ENCODE measurements around the gene PLPP2. TPM values are rescaled to one million over a fixed set of nuclear protein-coding genes. Genes with fewer than 3 reads are reported as not detected.

PLPP2 gene
- total RNA-seq, 1 experiment from 2014 or later = 143 TPM

DNA sequence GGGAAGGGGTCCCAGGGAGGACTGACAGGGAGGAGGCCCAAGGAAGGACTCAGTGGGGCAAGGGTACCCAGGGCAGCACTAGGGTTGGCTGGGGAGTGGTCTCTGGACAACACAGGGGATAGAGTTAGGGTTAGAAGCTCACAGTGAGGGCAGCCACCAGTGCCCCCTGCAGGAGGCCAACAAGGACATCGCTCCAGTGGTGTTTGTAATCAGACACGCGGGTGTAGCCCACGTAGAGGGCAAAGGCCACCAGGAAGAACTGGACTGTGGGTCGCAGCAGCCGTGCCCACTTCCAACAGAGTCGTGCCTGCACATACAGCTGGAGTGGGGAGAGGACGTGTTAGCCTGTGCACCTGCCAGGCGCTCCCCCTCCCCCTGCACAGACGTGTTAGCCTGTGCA lies 9.2 kb downstream of the PLPP2 start:
- no peaks in the 10 kb centered on the region for H3K9me2 ChIP-seq (ENCODE audit: insufficient read depth)
- H3K9me3 ChIP-seq (ENCODE audit: insufficient read depth, low read depth) = no peaks in the 10 kb centered on the region
- peaks cover 17% of the 10 kb centered on the region for H3K79me2 ChIP-seq (ENCODE audit: low read depth)
- no peak overlapping the region for H3K27ac ChIP-seq
- ChIA-PET CTCF (no interaction called here), POLR2A (ENCODE audit: unreplicated experiment) (no interaction called here)
- no peaks in the 10 kb centered on the region for H3K4me1 ChIP-seq (replicated peaks; ENCODE audit: insufficient read depth)
- H3K4me3 ChIP-seq = no peak overlapping the region
- H2AFZ ChIP-seq = no peak overlapping the region
- DNase-seq = no peak
- intact Hi-C loops (cut with micrococcal nuclease; ENCODE audit: unreplicated experiment) = no loop called here
- peaks cover 8% of the 10 kb centered on the region; the same call in 1 of the 2 replicates for H3F3A ChIP-seq (ENCODE audit: insufficient read depth, low read depth)
- BruUV-seq (replicated peaks) = no TSS peak
- no peaks in the 10 kb centered on the region; the same call in 1 of the 2 replicates for H3K36me3 ChIP-seq (ENCODE audit: low read depth)
- H4K20me1 ChIP-seq (ENCODE audit: insufficient read depth) = peaks cover 30% of the 10 kb centered on the region
- TF ChIP-seq EZH2 (IDR thresholded peaks at IDR 0.05; ENCODE audit: low read depth) = no peak
- TF ChIP-seq, protein P1, sequence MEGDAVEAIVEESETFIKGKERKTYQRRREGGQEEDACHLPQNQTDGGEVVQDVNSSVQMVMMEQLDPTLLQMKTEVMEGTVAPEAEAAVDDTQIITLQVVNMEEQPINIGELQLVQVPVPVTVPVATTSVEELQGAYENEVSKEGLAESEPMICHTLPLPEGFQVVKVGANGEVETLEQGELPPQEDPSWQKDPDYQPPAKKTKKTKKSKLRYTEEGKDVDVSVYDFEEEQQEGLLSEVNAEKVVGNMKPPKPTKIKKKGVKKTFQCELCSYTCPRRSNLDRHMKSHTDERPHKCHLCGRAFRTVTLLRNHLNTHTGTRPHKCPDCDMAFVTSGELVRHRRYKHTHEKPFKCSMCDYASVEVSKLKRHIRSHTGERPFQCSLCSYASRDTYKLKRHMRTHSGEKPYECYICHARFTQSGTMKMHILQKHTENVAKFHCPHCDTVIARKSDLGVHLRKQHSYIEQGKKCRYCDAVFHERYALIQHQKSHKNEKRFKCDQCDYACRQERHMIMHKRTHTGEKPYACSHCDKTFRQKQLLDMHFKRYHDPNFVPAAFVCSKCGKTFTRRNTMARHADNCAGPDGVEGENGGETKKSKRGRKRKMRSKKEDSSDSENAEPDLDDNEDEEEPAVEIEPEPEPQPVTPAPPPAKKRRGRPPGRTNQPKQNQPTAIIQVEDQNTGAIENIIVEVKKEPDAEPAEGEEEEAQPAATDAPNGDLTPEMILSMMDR (conservative IDR thresholded peaks at IDR 0.05) = no peak
- H3K4me2 ChIP-seq = no peak overlapping the region
- H3K27me3 ChIP-seq (ENCODE audit: insufficient read depth, low read depth) = no peaks in the 10 kb centered on the region

DNA sequence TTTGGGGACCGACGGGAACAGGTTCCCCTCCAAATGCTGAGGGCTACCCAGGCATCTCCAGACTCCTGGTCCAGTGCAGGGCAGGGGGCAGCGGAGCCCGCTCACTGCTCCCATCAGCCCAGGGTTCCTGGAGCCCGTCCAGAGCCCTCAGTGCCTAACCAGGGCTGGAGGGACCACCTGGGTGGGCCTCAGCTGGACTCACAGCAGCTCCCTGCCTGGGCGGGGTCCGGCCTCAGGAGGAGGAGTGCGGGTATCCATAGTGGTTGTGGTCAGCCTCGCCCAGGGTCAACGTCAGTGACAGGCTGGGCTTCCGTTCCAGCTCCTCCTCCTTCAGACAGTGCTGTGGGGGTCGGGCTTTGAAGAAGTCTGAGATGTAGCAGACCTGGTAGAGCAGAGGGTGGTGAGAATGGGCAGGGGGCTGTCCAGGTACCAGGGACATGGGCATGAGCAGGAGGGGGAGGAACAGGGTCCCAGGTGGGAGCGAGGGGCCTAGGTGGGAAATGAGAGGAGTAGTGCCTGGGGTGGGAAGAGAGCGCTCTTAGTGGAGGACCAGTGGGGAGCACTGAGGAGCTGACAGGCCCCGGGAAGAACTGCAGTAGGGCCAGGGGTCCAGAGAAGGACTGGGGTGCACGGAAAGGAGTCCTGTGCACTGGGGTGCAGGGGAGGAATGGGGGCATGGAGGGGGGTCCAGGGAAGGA lies 9.9 kb downstream of the PLPP2 start:
- CTCF ChIA-PET = no interaction called here

GRCh38 chr19:280541-281009 lies 10.6 kb downstream of the PLPP2 start:
- Histone ChIP-seq H3F3A (ENCODE audit: insufficient read depth, low read depth) (peaks cover 6% of the 10 kb centered on the region; the same call in 1 of the 2 replicates), H3K9me2 (ENCODE audit: insufficient read depth) (no peaks in the 10 kb centered on the region), H3K27me3 (ENCODE audit: insufficient read depth, low read depth) (no peaks in the 10 kb centered on the region), H4K20me1 (ENCODE audit: insufficient read depth) (peaks cover 22% of the 10 kb centered on the region), H3K27ac (no peak overlapping the region), H3K9me3 (ENCODE audit: insufficient read depth, low read depth) (no peaks in the 10 kb centered on the region), H3K36me3 (ENCODE audit: low read depth) (no peaks in the 10 kb centered on the region; the same call in 1 of the 2 replicates), H3K4me3 (no peak overlapping the region), H2AFZ (no peak overlapping the region), H3K4me1 (replicated peaks; ENCODE audit: insufficient read depth) (no peaks in the 10 kb centered on the region), H3K79me2 (ENCODE audit: low read depth) (peaks cover 4% of the 10 kb centered on the region), H3K4me2 (no peak overlapping the region)
- TF ChIP-seq, protein P1 (conservative IDR thresholded peaks at IDR 0.05) = no peak
- no peak for TF ChIP-seq EZH2 (IDR thresholded peaks at IDR 0.05; ENCODE audit: low read depth)
- intact Hi-C loops (cut with micrococcal nuclease; ENCODE audit: unreplicated experiment) = no loop called here
- DNase-seq = no peak
- CTCF ChIA-PET = no interaction called here
- POLR2A ChIA-PET (ENCODE audit: unreplicated experiment) = interaction anchor here (0.7 kb wide), 1 partner anchor 38 kb away, joined by 4 read pairs; no protein-coding TSS in a partner anchor
- no TSS peak for BruUV-seq (replicated peaks)

More for the DNA sequence above, 9.9 kb downstream of the PLPP2 start:
- H2AFZ ChIP-seq = no peak overlapping the region
- H4K20me1 ChIP-seq (ENCODE audit: insufficient read depth) = peaks cover 26% of the 10 kb centered on the region
- BruUV-seq (replicated peaks) = no TSS peak
- no peaks in the 10 kb centered on the region for H3K9me3 ChIP-seq (ENCODE audit: insufficient read depth, low read depth)
- H3K27ac ChIP-seq = no peak overlapping the region
- peaks cover 11% of the 10 kb centered on the region for H3K79me2 ChIP-seq (ENCODE audit: low read depth)
- TF ChIP-seq EZH2 (IDR thresholded peaks at IDR 0.05; ENCODE audit: low read depth) = no peak
- TF ChIP-seq, protein P1 (conservative IDR thresholded peaks at IDR 0.05) = no peak
- no peaks in the 10 kb centered on the region; the same call in 1 of the 2 replicates for H3K36me3 ChIP-seq (ENCODE audit: low read depth)
- H3K4me3 ChIP-seq = no peak overlapping the region
- no peaks in the 10 kb centered on the region for H3K27me3 ChIP-seq (ENCODE audit: insufficient read depth, low read depth)
- intact Hi-C loops (cut with micrococcal nuclease; ENCODE audit: unreplicated experiment) = no loop called here
- H3F3A ChIP-seq (ENCODE audit: insufficient read depth, low read depth) = peaks cover 6% of the 10 kb centered on the region; the same call in 1 of the 2 replicates
- no peaks in the 10 kb centered on the region for H3K4me1 ChIP-seq (replicated peaks; ENCODE audit: insufficient read depth)
- no peak for DNase-seq
- no peaks in the 10 kb centered on the region for H3K9me2 ChIP-seq (ENCODE audit: insufficient read depth)
- H3K4me2 ChIP-seq = no peak overlapping the region
- POLR2A ChIA-PET (ENCODE audit: unreplicated experiment) = no interaction called here

All from PC-9 (cell line).